Measurements from ENCODE around the gene PSMD11.

GRCh38 chr17:32517982-32518381 is 73.7 kb downstream of the PSMD11 start:
- TF ChIP-seq CTCF (conservative IDR thresholded peaks at IDR 0.05; ENCODE audit: low read depth, low read length) = no peak
- TF ChIP-seq EZH2 (IDR thresholded peaks at IDR 0.05; ENCODE audit: low read length, unreplicated experiment) = no peak

Measured in PC-3 (cell line).